NCI-H526 (cell line): Measurements from ENCODE around the gene NTN4.
"Not testable (repeated sequence)": the region's sequence is repeated elsewhere in the genome, so short reads cannot be mapped to it uniquely, and the experiment has no call there.

ENCODE experiments used
- DNase-seq, 2 experiments: peaks; one replicate each; lab custom pipeline; 2025; lab: John Stamatoyannopoulos, UW

Gene NTN4

DNA sequence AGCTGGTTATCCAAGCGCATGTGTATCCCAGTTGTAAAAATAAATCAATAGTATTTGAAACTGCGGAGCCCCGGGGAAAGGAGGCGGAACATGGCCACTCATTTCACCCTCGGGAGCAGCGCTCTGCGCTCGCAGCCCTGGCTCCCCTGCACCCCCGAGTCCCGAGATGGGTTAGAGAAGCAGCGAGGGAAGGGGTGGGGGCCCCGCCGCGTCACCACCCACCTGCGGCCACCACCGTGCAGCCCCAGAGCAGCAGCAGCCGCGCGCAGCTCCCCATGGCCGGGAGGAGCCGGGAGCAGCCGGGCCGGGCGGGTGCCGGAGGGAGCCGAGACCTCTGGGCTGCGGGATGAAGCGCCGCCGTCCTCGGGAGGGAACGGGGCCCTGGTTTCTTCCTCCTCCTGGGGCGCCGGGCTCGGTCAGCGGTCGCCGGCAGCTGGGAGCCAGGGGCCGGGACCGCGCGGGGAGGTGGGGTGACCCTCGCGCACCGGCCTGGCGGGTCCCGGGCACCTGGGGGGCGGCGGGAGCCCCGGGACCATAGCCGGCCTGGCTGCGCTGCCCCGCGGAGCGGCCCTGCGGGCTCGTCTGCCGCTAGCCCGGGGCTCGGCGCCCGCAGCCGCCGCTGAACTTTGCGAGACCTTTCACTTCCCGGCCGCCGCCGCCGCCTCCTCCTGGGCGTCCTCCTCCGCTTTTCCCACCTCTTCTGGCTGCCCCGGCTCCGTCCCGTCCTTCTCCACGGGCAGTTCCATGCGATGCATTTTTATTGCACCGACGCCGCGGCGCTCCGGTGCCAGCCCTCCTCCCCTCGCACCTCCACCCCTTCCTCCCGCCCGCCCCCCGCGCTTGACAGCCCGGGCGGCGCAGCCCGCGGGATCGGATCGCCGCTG is at the start of gene NTN4:
Gene NTN4, minus strand, starts transcription at position 732 of the 884 bp plus-strand sequence. Its CDS starts 455 bp downstream, at position 277.
- peak; percentile 3 to 63 for DNase-seq

DNA sequence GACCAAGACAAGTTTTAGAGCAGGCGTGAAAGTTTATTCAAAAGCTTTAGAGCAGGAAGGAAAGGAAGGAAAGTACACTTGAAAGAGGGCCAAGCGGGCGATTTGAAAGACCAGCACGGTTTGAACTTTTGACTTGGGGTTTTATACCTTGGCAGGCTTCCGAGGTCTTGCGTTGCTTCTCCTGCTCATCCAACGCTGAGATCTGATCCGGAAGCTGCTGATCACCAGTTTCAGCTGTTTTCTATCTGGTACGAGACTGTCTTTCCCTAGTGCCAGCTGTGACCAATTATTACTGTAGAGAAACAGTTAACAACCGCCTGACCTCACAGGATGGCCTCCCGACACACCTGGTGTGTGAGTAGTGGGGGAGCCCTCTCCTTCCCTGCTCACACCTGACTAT is 47.6 kb upstream of the NTN4 start:
- DNase-seq: no peak

DNA sequence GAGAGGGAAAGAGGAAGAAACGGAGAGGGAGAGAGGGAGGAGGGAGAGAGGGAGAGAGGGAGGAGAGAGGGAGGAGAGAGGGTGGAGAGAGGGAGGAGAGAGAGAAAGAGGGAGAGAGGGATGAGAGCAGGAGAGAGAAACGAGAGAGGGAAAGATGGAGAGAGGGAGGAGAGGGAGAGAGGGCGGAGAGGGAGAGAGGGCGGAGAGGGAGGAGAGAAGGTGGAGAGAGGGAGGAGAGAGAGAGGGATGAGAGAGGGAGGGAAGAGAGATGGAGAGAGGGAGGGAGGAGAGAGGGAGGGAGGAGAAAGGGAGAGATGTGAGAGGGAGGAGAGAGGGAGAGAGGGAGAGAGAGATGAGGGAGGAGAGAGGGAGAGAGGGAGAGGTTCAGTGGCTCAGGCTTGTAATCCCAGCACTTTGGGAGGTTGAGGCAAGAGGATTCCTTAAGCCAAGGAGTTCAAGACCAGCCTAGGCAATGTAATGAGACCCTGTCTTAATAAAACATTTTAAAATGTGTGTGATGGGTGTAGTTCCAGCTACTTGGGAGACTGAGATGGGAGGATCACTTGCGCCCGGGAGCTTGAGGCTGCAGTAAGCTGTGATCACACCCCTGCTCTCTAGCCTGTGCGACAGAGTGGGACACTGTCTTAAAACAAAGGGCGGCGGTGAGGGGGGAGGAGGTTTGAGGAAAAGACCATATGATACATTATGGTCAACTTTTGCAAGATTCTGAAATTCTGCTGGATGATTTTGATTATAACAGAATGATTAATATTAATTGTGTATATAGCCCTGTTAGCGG is 46.9 kb upstream of the NTN4 start:
- no peak for DNase-seq

DNA sequence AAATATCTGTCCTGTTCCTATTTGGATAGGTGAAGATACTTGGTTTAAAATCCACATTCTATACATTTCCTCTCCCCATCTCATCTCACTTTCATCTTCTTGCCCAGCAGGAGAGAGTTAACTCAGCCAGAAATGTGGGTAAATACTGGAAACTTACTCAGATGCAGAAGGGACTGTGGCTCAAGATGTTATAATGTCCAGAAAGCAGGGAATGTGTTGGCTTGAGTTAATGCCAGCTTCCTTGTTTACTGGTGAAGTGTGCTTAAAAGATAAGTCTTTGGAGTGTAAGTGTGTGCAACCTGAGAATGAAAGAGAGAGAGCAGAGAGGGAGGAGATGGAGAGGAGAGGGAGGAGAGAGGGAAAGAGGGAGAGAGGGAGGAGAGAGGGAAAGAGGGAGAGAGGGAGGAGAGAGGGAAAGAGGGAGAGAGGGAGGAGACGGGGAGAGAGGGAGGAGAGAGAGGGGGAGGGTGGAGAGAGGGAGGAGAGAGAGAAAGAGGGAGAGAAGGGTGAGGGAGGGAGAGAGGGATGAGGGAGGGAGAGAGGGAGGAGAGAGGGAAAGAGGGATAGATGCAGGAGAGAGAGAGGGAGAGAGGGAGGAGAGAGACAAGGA is 46.2 kb upstream of the NTN4 start:
- DNase-seq: no peak

DNA sequence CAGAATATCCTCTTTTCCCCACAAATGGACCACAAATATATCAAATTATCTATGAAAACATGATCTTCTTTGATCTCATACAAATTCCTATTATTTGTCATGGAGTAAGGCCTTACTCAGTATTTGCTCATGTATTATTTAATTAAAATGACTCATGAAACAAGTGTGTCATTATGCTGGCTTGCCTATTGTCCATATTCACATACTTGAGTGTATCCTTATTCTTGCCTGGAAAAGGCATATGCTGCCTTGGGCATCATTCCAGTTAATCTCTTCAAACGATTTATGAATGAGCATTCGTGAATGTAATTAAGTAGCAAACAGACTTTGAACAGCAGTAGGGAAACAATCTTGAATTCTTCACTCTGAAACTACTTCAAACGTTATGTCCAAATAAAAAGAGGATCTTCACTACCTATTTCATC is 45.6 kb upstream of the NTN4 start:
- DNase-seq: no peak

DNA sequence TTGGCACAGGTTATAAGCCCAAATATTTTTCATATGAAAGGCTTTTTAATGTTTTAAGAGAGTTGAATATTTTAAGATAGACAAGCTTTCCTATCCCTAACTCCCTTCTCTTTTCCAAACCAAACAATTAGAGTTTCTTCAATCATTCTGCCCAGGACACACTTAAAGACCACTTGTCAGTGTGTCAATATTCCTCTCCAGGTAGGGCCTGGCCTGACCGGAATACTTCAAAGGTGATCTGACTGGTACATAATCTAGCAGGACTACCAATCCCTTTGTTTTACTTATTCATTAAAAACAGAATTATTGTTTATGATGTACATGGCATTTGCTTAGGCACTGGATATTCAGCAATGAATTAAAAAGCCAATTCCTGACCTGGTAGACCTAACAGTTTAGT is 44.0 kb upstream of the NTN4 start:
- DNase-seq: no peak

DNA sequence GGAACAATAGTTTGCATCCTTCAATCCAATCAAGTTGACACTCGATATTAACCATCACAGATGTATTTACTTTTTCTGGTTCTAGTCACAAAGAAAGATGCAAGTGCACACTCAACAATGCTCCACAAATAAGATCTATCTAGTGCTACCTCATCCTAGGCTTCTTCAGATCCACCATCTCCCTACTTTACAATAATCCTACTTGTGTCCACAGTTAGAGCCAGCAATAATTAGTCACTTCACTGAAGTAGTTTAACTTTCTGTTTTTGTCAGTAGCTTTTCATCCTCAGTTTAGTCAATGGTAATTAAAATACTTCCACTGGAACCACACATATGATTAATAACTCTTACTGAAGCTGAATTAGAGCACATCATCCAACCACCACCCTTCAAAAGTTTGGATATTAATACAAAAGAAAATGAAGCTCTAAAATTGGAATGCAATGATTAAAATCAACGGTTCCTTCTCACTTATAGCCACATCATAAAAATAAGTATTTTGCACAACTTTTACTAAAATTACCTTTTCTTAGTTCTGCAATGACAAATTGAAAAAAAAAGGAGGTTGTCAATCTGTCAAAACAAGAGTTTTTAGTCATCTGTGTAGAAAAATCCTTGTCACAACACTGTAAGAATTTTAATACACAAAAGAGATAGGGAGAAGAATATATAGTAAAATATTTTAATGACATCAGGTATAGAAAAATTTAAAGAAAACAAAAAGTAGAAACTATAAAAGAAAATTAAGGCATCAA is 39.9 kb upstream of the NTN4 start:
- DNase-seq: no peak

DNA sequence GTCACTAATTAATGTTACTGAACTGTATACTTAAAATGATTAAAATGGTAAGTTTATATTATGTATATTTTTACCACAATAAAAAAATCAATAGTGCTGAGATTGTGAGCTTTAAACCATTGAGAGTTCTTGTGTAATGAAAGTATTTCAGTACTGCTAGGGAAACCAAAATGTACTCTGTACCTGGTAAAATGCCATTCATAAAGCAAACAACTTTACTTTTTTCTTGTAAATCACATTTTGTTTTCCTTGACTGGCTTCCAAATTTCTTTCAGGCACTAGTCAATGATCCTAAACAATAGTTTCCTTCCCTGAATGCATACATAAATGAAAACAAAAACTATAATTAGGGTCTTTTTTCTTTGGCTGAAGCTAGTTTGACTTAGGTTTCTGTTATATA is 38.8 kb upstream of the NTN4 start:
- no peak for DNase-seq

DNA sequence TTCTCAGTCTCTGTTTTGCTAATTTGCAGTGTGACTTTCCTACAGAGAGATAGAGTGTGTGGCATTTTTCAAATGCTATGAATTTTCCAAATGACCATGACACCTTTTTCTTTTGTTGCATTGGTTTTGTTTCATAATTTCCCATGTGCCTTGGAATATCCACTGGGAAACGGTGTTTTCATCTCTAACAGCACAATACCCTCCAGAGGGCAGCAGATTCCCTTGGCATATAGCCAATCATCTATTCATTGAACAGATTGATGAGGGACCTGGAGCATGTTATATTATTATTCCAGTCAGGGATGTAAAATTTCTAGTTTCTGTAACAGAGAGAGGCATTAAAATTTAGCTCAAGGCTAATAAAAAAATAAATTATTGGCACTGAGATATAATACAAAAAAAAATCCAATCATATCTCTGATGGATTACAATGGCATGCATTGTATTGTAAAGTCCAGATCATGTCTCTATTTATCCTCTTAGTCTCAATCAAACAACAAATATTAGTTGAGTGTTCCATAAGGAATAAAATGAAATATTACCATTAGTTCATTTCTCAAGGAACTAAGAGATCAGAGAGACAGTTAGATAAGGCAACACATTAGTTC is 29.6 kb upstream of the NTN4 start:
- DNase-seq: peak; percentile 29 to 50

DNA sequence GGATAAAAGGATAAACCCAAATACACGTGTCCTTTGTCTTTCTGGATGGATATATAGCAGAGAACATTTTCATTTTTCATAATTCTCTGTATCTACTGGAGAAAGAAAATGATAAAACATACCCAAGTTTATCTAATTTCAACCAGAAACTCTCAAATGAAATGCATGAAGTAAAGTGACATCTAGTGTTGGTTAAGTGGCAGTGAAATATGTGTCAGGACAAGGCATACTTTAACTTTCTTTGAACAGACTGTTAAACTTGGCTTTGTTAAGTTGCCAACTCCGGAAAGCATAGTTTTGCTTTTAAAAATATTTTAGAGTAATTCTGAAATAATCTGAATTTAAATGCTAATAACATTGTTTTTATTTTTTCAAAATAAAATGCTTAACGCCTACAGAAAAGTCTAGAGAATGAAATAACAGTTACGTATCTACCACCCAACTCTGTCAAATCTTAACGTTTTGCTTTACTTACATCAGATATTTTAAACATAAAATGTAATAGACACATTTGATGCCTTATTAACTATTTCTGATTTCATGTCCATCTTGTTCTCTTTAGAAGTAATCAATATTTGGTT is 25.2 kb upstream of the NTN4 start:
- DNase-seq: peak in 1 of 2 experiments; percentile 13

DNA sequence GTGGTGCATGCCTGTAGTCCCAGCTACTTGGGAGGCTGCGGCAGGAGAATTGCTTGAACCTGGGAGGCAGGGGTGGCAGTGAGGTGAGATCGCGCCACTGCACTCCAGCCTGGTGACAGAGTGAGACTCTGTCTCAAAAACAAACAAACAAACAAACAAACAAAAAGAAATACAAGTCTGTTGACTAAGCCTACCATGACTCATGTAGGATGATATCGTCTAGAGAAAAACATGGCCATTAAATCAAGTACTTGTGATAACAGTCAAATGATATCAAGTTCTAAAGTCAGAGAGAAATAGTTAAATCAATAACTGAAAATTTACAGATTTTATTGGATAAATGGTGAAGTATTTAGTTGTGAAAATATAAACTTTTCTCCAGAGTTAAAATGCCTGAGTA is 21.6 kb upstream of the NTN4 start:
- not testable (repeated sequence) for DNase-seq

DNA sequence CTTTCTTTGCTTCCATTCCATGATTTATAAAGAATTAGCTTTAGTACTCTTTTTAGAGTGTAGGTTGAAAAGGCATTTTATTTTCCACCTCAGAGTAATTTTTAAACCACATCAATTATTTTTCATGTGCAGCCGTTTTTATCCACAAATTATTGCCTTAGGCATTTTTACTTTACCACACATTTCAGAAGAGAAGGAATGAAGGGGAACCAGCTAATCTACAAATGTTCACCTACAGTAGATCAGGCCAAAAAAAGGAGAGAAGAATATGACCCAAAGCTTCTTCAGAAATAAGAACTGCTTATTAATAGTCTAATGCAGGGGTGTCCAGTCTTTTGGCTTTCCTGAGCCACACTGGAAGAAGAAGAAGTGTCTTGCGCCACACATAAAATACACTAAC is 19.8 kb upstream of the NTN4 start:
- no peak for DNase-seq

DNA sequence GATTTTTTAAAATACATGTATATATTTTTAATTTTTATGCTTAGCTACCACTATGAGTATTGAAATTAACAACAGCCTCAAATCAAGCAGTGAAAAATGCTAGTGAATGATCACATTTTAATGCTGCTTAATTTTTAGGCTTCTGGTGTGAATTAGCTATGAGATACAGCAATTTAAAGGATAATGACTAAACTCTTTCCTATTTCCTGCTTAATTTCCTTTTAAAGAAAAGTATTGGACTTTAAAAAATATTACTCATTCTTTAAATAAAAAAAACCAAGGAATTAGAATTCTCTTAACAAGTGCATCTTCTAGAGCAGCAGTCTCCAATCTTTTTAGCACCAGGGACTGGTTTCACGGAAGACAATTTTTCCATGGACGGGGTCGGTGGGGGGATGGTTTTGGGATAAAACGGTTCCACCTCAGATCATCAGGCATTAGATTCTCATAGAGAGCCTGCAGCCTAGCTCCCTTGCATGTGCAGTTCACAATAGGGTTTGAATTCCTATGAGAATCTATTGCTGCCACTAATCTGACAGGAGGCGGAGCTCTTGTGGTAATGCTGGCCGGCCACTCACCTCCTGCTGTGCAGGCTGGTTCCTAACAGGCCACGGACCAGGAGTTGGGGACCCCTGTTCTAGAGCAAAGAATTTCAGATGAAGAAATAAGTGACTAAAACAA is 18.6 kb upstream of the NTN4 start:
- no peak for DNase-seq

DNA sequence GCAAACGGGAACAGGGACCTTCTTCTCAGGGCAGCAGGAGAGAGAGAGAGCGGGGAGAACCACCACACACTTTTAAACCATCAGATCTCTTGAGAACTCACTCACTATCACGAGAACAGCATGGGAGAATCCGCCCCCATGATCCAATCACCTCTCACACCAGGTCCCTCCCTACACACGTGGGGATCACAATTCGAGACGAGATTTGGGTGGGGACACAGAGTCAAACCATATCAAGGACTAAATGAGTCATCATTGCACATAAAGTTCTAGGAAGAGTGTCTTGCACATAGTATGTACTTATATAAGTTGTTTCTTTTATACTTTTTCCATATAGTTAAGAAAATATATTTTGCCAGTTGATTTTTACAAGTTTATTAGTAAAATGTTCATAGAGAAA is 17.6 kb upstream of the NTN4 start:
- DNase-seq: no peak

DNA sequence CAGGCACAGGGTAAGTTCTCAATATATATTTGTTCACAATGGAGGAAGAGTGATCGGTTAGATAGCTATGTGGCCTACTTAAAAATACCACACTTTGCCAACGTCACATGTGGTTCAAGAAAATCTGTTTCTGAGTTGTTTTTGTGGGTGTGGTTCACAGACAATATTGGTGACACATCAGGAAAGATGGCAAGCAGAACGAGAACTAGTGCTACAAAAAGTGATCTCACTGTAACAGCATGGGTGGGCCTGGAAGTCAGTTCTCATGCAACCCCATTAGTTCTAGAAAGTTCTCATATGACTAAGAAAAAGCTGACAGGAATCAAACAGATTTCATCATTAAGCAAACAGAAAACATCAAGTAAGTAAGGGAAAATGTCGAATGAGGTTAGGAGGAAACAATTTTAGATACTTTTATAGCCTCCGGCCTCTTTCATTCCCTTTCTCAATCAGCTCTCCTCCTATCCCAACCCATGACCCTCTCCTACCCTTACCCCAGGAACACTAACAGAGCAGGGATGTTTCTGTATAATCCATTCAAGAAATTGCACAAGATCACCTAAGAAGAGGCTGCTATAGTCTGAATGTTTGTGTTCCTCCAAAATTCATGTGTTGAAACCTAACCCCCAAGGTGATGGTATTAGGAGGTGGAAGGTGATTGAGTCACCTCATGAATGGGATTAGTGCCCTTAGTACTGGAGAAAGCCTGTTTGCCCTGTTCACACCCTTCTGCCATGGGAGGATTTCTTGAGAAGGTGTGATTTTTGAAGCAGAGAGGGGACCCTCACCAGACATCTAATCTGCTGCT is 15.5 kb upstream of the NTN4 start:
- no peak for DNase-seq

DNA sequence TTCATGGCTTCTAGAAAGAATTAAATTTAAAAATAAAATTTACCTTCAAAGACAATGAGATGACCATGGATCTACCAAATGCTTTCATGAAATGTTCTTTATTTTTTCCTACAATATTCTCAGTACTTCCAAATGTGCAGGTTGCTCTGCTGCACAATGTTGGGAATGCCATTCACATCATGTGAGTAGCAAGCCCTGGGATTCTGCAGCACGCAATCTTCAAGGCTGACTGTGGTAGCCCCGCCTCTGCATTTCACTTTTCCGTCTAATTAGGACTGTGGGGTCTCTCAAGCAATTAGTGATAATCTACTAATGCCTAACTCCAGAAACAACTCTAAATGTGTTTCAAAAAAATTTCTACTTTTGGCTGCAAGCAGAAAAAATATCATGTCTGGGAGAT is 13.7 kb upstream of the NTN4 start:
- DNase-seq: no peak

DNA sequence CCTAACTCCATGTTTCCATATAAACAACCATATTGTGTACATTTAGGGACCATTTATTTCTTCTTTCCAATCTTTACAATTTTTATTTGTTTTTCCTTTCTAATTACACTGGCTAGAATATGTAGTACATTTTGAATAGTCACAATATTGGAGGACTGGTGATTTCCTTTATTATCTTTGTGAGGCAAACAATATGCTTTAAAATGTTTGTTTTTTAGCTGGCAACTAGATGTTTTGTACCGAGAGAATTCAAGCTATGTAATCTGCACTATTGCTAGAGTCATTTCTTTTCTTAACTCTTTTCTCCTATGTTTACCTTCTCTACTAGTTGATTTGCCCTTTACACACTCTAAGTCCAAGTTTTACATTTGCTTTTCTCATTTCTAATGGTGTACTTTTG is 13.3 kb upstream of the NTN4 start:
- DNase-seq: no peak

DNA sequence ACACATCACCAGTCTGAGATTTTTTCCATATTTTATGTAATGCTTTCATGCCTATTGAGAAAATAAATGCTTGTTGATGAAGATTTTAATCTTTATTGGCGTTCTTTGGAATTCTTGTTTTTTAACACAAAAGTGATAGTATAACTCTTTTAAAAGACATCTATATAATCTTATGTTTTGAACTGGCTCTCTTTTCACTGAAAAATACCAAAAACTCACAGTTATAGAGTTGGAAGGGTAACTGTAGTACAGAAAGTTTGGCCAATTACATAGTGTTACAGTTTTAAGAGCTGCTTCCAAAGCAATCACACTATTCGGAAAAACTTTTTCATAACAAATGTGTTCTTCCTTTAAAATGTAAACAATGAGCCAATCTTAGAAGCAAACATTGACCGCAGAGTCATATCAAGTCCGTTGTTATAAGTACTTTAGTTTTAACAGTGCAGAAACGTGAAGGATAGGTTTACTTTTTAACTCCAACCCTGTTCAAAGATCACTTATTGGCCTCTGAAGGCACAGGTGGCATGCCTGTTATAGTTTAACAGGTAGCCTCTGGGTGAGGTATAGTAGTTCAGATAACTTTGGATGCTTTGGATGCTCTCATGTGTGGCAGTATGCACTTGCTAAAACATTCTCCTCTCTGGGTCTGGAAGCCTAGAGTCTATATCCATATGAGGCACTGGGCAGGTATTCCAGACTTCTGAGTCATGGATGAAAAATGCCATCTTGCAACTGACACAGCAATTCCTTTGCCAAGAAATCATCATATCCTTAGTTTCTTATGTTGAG is 12.1 kb upstream of the NTN4 start:
- DNase-seq: no peak

DNA sequence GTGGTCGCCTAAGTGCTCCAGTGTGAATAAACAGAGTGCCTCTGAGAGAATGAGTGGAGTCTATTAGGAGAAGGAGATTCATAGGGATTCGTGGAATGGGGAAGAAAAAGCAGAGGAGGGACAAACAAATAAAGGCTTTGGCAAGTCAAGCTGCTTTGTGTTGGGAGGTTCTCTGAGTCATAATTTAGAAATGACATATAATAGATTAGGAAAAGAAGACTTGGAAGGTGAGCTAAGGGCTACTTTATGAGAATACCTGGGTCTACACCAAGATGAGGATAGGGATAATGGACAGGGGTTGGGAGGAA is 6.4 kb upstream of the NTN4 start:
- DNase-seq: no peak
